ENCODE results near the gene FAM229A. TPM values are rescaled to one million over a fixed set of nuclear protein-coding genes. Genes with fewer than 3 reads are reported as not detected.

The FAM229A gene
- total and polyA plus RNA-seq, 2 experiments from 2014 or later = 3.6 to 4.2 TPM

GRCh38 chr1:32318127-32318869 is 44.0 kb downstream of the FAM229A start (continued):
- TF ChIP-seq EZH2phosphoT487 (IDR thresholded peaks at IDR 0.05; ENCODE audit: unreplicated experiment) = no peak
- no peak for TF ChIP-seq CREB1 (CRISPR knock-in tag; IDR thresholded peaks at IDR 0.05; ENCODE audit: low read depth)
- TF ChIP-seq, protein P1, sequence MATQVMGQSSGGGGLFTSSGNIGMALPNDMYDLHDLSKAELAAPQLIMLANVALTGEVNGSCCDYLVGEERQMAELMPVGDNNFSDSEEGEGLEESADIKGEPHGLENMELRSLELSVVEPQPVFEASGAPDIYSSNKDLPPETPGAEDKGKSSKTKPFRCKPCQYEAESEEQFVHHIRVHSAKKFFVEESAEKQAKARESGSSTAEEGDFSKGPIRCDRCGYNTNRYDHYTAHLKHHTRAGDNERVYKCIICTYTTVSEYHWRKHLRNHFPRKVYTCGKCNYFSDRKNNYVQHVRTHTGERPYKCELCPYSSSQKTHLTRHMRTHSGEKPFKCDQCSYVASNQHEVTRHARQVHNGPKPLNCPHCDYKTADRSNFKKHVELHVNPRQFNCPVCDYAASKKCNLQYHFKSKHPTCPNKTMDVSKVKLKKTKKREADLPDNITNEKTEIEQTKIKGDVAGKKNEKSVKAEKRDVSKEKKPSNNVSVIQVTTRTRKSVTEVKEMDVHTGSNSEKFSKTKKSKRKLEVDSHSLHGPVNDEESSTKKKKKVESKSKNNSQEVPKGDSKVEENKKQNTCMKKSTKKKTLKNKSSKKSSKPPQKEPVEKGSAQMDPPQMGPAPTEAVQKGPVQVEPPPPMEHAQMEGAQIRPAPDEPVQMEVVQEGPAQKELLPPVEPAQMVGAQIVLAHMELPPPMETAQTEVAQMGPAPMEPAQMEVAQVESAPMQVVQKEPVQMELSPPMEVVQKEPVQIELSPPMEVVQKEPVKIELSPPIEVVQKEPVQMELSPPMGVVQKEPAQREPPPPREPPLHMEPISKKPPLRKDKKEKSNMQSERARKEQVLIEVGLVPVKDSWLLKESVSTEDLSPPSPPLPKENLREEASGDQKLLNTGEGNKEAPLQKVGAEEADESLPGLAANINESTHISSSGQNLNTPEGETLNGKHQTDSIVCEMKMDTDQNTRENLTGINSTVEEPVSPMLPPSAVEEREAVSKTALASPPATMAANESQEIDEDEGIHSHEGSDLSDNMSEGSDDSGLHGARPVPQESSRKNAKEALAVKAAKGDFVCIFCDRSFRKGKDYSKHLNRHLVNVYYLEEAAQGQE (IDR thresholded peaks at IDR 0.05; ENCODE audit: unreplicated experiment) = no peak
- TF ChIP-seq, protein P2, sequence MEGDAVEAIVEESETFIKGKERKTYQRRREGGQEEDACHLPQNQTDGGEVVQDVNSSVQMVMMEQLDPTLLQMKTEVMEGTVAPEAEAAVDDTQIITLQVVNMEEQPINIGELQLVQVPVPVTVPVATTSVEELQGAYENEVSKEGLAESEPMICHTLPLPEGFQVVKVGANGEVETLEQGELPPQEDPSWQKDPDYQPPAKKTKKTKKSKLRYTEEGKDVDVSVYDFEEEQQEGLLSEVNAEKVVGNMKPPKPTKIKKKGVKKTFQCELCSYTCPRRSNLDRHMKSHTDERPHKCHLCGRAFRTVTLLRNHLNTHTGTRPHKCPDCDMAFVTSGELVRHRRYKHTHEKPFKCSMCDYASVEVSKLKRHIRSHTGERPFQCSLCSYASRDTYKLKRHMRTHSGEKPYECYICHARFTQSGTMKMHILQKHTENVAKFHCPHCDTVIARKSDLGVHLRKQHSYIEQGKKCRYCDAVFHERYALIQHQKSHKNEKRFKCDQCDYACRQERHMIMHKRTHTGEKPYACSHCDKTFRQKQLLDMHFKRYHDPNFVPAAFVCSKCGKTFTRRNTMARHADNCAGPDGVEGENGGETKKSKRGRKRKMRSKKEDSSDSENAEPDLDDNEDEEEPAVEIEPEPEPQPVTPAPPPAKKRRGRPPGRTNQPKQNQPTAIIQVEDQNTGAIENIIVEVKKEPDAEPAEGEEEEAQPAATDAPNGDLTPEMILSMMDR (conservative IDR thresholded peaks at IDR 0.05; ENCODE audit: low read depth in 2 of 2) = no peak
- TF ChIP-seq ZNF331 (CRISPR knock-in tag; IDR thresholded peaks at IDR 0.05; ENCODE audit: low read depth) = no peak
- no peak for TF ChIP-seq POLR2AphosphoS5 (IDR thresholded peaks at IDR 0.05; ENCODE audit: low read depth)

DNA sequence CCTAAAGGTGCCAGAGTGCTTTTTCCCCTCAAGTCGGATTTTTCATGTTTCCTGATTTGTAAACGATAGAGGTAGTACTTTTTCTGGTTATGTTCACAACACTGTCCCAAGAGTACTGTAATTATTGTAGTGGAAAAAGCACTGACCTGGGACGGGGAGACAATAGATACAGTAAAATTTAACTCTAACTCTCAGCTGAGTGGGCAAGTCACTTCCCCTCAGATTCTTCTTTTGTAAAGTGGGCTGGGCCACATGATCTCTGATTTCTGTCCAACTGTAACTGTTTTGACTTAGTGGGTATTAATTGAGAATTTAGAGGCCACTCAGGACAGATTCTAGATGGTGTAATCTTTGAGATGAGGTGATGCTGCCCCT is 45.4 kb downstream of the FAM229A start:
- ATAC-seq (no peak), DNase-seq (ENCODE audit: low spot score) (no peak)
- H3K9me3 Mint-ChIP-seq = no peaks in the 10 kb centered on the region; the same call in 2 of the 3 replicates
- Histone ChIP-seq H3K79me2 (replicated peaks; ENCODE audit: insufficient read depth) (peaks cover 29% of the 10 kb centered on the region), H2AFZ (no peak overlapping the region), H3K36me3 (ENCODE audit: insufficient read depth) (peaks cover 10% of the 10 kb centered on the region), H3K4me1 (ENCODE audit: insufficient read depth) (no peaks in the 10 kb centered on the region), H3K9me2 (ENCODE audit: insufficient read depth) (no peaks in the 10 kb centered on the region), H3K4me2 (no peak overlapping the region), H4K20me1 (replicated peaks; ENCODE audit: insufficient read depth) (peaks cover 29% of the 10 kb centered on the region), H3K27ac (ENCODE audit: low read depth) (no peak overlapping the region), H3K27me3 (ENCODE audit: insufficient read depth) (no peaks in the 10 kb centered on the region), H3K4me3 (no peak overlapping the region), H3F3A (replicated peaks; ENCODE audit: low read depth) (peaks cover 12% of the 10 kb centered on the region; the same call in 1 of the 2 replicates)
- H3K4me3 Mint-ChIP-seq = no peak overlapping the region; the same call in 2 of the 3 replicates
- H3K27me3 Mint-ChIP-seq (ENCODE audit: insufficient read depth, low read depth, poor library complexity) = peaks cover 6% of the 10 kb centered on the region
- H3K27ac Mint-ChIP-seq = no peak overlapping the region
- no peaks in the 10 kb centered on the region for H3K4me1 Mint-ChIP-seq
- peaks cover 34% of the 10 kb centered on the region; the same call in 2 of the 3 replicates for H3K36me3 Mint-ChIP-seq (ENCODE audit: low read depth)
- no peak for TF ChIP-seq ZNF114 (CRISPR knock-in tag; IDR thresholded peaks at IDR 0.05)
- no peak for TF ChIP-seq EZH2phosphoT487 (IDR thresholded peaks at IDR 0.05; ENCODE audit: unreplicated experiment)
- no peak for TF ChIP-seq ZNF462 (CRISPR knock-in tag; IDR thresholded peaks at IDR 0.05)
- TF ChIP-seq, protein P2 (conservative IDR thresholded peaks at IDR 0.05; ENCODE audit: low read depth in 2 of 2) = no peak

Measured in GM23338 (cell line).